Occipital lobe (tissue), 2 donors: Measurements from ENCODE around the gene PSME2. TPM values are rescaled to one million over a fixed set of nuclear protein-coding genes. Genes with fewer than 3 reads are reported as not detected.

Experiments used
- DNase-seq: peaks from one replicate; lab custom pipeline; 2025; lab: John Stamatoyannopoulos, UW
- total RNA-seq: library from RNA; depleted of rRNA; stranded (reverse); fragments of >200 nt; gene quantifications from one replicate; pipeline ENCODE4 v1.2.3, GENCODE V29; 2014

PSME2 gene
- total RNA-seq, 1 donor from 2014 or later, result 26.0 TPM

DNA sequence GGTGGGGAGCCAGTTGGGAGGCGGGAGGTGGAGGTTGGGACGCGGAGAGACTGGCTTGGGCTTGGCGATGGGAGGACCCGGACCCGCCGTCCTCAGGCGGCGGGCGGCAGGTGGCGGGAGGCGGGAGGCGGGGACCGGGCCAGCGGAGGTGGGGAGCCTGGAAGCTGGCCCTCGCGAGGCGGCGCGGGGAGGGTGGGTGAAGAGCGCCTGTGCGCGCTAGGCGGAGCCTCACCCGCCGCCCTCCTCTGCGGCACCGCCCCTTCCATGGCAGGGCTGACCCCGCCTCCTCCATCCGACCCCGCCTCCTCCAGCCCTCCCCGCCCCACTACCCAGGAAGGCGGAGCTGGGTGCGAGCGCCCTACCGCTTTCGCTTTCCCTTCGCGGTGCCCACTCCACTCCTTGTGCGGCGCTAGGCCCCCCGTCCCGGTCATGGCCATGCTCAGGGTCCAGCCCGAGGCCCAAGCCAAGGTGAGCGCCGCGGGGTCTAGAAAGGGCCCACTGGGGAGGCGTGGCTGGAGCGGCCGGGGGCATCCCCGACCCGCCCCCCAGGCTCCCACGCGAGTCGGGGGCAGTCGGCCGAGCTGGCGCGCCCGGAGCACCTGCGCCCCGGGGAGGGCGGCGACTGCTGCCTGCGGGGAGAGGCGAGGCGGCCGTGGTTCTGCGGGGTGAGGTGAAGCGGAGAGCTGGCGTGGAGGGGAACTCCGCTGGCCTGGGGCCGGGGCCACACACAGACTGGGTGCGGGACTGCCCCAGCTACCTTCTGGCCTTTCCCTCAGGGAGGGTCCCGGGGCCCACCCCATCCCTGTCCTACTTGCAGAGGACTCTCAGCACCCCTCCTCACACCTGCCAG, 10.4 kb downstream of the PSME2 start, which contains the start of gene PSME1:
PSME1 (plus strand) TSS at position 361 of the 850 bp plus-strand sequence; CDS start at position 430, 69 bp downstream.
- peak; percentile 91 for DNase-seq

DNA sequence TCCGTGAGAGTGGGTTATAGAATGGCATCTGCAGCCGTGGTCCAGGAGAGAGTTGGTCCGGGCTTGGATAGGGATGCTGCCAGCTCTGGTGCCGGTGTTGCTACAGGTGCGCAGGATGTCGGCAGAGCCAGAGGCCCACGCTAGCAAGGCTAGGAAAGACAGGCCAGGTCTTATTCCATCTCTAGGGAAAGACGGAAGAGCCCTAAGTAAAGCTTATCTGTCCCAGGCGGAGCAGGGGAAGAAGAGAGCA, 10.9 kb downstream of the PSME2 start:
- DNase-seq, result no peak

DNA sequence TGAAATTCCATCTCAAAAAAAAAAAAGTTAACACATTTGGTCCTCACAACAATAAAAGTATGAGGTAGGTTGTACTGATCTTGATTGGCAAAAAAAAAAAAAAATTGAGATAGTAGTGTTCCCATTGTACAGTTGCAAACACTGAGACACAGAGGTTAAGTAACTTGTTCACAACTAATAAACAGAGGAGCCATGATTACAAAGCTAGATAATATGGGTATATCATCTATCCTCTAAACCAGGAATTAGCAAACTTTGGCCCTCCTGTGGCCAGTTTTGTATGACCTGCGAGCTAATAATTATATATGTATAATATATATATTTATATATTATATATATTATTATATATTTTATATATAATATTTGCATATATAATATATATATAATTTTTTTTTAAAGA, 12.7 kb downstream of the PSME2 start:
- no peak for DNase-seq

DNA sequence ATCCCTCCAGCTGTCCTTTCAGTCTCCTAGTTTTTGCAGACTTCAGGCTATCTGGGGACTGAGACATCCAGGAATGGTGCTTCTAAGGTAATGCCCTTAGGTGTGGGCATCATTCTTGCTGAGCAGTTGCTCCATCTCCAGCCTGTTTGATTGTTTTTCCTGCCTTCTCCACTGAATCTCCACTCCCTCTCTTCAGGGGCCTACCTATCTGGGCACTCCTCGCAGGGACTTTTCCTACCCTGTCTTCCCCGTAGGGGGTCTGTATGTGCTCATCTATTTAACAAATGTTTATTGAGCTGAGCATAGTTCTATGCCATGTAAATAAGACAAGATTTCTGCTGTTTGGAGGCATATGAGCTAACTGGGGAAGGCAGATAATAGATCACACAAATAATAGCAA, 13.4 kb downstream of the PSME2 start:
- DNase-seq, result no peak

DNA sequence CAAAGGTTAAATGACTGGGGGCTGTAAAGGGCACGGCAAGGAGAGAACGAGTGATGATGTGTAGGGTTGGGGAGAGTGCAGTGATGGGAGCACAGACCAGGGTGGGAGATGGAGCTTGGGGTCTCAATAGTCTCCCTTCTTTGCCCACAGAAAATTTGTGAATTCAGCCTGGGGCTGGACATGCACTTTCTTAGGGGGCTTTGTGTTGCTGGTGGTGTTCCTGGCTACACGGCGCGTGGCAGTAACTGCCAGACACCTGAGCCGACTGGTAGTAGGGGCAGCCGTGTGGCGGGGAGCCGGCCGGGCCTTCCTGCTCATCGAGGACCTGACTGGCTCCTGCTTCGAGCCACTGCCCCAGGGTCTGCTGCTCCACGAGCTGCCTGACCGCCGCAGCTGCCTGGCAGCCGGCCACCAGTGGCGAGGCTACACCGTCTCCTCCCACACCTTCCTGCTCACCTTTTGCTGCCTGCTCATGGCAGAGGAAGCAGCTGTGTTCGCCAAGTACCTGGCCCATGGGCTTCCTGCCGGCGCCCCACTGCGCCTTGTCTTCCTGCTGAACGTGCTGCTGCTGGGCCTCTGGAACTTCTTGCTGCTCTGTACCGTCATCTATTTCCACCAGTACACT, 14.2 kb downstream of the PSME2 start:
- no peak for DNase-seq

DNA sequence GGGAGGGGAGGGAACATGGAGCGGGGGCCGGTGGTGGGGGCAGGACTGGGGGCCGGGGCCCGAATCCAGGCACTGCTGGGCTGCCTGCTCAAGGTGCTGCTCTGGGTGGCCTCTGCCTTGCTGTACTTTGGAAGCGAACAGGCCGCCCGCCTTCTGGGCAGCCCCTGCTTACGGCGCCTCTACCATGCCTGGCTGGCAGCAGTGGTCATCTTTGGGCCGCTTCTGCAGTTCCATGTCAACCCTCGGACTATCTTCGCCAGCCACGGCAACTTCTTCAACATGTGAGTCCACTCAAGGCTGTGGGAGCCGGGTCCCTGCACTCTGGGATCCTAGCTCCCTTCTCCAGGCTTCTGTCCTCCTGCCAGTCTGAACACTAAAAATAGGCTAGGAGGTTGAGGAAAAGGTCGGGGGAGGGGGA, 14.9 kb downstream of the PSME2 start:
- DNase-seq, result no peak

DNA sequence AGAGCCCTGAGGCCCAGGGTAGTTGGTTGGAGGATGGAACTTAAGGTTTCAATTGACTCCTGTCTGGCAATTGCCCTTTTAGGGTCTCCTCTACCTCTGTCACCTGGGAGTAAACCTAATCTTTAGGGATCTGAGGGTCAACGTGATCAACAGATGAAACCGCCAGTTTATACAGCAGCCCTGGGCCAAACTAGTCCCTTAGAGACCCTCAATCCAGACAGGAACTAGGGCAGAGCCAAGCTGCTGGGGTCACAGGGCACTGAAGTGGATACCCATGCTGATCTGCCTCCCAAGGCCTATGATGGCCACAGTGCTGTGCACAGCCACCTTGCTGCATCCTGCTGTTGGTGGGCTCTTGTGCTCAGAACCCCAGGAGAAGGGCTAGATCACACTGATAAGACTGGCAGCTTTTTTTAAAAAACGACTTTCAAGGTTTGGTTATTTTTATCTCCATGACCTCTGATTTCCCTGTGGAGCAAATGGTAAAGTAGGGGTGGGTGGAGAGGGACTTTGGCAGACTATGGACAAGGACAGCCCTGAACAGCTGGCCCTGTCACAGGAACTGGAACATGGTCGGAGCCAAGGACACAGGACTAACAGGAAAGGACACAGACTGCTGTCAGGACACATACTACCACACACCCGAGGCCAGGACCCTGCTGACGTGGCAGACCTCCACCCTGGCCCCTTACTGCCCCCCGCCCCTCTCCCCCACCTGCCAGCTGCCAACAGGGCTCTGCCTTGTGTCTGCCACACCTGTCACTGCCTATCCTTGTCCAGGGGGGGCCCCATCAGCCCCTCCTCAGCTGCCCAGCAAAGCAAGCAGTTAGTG, 15.5 kb downstream of the PSME2 start:
- DNase-seq, result no peak

DNA sequence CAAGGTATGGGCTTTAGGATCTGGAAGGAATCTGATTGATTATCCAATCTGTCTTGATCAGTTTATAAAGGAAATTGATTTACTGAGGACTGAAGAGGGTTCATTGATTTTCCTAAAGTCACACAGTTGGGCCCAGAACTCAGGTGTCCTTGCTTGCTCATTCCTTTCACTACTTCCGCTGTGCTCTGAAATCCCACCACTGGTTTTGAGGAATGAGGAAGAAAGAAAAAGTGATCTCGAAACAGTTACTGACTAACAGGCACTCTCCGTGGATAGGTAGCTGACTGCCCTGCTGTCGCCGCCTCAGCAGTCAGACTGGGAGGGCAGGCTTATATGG, 16.1 kb downstream of the PSME2 start, which contains the start of gene FITM1:
FITM1 (plus strand) TSS at position 280 of the 337 bp plus-strand sequence. CDS start 905 bp downstream, outside the sequence.
- DNase-seq, result no peak

DNA sequence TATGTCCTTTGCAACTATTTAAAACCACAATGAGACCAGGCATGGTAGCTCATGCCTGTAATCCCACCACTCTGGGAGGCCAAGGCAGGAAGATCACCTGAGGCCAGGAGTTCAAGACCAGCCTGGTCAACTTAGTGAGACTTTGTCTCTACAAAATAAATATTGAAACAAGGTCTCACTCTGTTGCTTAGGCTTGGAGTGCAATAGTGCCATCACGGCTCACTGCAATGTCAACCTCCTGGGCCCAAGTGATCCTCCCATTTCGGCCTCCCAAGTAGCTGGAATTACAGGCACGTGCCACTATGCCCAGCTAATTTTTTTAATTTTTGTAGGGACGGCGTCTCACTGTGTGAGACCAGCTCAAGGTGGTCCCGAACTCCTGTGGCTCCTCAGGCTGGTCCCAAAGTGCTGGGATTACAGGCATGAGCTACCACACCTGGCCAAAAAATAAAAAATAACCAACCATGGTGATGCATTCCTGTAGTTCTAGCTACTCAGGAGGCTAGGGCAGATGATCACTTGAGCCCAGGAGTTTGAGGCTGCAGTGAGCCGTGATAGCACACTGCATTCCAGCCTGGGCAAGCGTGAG, 16.9 kb downstream of the PSME2 start:
- DNase-seq, result no peak

DNA sequence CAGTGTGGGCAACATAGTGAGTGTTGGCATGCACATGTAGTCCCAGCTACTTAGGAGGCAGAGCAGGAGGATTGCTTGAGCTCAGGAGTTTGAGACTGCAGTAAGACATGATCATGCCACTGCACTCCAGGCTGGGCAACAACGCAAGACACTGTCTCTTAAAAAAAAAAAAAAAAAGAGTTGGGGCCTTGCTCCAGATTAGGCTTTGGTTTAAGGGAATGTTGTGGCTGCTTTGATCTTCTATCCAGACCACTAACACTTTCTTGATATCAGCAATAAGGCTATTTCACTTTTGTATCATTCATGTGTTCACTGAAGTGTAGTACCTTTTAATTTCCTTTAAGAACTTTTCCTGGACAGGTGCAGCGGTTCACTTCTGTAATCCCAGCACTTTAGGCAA, 18.7 kb downstream of the PSME2 start:
- DNase-seq, result no peak

DNA sequence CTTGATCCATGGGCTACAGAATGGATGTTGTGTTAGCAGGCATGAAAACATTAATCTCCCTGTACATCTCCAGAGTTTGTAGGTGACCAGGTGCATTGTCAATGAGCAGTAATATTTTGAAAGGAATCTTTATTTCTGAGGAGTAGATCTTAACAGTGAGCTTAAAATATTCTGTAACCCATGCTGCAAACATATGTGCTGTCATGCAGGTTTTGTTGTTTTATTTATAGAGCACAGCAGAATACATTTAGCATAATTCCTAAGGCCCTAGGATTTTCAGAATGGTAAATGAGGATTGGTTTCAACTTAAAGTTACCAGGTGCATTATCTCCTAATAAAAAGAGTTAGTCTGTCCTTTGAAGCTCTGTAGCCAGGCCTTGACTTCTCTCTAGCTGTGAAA, 19.5 kb downstream of the PSME2 start:
- DNase-seq, result no peak

DNA sequence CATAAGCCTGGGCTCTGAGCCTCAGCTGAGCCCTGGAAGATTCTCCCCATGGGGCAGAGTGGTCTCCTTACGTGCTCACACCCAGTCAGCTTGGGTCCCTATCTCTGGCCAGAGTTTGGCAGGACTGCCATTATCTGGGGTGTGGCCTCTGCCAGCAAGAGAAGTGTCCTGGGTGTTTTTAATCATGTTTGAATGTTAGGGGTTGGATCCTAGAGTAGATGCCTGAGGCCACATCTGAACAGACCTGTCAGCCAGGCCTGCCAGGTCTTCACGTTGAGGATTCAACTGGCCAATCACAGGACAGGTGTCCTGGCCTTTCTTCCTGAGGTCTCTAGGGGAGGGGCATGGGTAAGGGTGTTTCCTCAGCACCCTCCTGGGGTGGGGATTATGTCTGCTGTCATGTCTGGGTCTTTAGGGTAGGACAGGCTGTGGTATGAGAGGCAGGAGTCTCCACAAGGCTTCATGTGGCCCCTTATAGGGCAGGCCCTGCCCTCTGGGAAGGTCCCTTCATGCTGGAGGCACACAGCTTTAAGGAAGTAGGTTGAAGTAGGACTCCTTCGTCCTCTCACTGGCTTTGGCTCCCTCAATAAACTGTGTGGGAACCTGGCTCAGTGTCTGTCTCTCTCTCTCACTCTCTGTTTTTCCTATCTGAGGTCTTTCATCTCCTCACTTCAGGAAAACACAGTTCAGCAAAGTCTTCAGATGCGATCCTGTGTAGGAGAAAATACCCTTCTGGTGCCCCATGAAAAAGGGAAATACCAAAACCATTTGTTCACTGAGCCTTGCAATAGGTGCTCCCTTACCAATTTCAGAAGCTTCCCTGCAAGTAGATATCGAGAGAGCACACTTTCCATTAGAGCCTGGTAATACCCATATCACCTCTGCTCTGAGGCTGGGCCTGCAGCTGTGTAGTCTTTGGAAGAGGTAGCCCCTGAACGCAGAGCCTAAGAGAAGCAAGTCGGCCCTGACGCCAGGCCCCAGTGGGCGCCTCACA, 22.7 kb downstream of the PSME2 start:
- no peak for DNase-seq

DNA sequence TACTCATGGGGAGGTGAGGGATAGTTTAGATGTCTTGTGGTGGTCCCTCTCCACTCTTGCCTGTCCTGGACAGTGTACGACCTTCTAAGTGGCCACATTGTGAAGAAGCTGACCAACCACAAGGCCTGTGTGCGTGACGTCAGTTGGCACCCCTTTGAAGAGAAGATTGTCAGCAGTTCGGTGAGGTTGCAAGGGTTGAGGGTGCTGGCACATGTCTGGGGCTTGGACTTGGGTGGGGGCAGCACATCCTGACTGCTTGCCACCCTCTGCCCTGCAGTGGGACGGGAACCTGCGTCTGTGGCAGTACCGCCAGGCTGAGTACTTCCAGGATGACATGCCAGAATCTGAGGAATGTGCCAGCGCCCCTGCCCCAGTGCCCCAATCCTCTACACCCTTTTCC, 23.5 kb downstream of the PSME2 start:
- no peak for DNase-seq

DNA sequence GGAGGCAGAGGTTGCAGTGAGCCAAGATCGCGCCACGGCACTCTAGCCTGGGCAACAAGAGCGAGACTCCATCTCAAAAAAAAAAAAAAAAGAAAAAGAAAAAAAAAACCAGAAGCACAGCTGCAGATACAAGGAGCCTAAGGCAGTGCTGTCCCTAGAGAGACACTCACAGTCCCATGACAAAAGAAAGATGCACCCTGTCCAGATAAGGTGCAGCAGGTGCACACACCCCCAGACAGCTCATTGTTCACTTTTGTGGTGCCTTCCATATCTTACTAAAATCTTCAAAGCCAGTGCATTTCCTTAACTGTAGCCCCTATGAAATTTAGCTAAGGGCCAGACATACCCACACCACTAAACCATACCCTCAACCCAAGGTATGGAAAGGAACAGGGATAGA, 24.0 kb downstream of the PSME2 start:
- DNase-seq, result no peak

DNA sequence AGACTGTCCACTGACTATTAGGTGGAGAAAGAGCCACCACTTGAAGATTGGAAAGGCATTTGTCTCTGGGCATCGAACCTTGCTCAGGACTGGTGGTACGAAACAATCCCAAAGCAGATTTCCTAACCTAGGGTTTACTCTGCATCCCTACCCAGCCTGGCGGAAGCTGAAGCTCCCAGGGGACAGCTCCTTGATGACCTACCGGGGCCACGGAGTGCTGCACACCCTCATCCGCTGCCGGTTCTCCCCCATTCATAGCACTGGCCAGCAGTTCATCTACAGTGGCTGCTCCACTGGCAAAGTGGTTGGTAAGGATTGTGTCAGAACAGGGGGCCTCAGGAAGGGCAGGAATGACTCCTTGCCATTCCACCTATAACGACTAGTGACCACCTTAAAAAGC, 25.2 kb downstream of the PSME2 start:
- DNase-seq, result no peak

DNA sequence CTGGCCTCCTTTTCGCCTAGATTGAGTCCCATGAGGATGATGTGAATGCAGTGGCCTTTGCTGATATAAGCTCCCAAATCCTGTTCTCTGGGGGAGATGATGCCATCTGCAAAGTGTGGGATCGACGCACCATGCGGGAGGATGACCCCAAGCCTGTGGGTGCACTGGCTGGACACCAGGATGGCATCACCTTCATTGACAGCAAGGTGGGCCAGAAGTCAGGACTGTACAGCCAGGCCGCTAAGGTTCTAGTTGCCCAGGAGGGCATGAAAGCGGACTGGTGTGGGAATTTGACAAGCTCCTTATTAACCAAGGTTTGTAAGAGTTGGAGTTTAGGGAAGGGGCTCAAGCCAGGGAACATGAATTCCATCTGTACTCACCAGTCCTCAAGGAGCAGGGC, 26.7 kb downstream of the PSME2 start:
- no peak for DNase-seq

DNA sequence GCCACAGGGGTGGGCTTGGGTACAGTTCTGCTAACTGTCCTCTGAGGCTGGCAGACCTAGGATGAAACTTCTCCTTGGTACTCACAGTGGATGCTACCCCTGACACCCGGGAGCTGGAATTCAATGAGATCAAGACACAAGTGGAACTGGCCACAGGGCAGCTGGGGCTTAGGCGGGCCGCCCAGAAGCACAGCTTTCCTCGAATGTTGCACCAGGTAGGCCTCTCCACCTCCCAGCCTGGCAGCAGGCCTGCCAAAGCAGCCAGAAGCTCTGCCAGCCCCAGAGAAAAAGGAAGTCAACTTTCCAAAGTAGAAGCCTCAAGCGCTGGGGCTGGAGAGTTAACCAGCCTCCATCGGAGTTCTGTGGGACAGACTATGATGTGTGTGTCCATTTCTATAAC, 29.2 kb downstream of the PSME2 start:
- no peak for DNase-seq

DNA sequence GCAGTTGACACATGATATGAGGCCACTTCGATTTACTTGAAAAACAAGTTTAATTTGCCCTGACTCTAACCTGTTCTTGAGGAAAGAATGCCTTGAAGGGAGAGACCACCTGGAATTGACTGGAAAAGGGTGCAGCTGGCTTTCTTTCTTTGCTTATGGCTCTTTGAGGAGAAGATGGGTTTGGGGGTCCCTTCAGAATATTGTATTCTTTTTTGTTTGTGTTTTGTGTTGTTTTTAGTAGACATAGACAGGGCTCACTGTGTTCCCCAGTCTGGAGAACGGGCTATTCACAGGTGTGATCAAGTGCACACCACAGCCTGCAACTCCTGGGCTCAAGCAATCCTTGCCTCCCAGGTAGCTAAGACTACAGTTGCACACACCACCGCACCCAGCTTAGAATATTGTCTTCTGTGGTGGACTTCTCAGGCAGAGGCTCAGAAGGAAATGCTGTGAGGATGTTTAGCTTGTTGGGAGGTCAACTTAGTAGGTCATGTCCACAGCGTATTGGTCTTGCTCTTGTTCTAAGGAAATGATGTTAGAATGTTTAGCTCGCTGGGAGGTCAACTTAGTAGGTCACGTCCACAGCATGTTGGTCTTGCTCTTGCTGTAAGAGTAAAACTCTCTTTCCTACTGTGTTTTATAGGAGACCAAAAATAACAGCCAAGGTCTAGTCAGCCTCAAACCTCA, 30.1 kb downstream of the PSME2 start:
- DNase-seq, result no peak

DNA sequence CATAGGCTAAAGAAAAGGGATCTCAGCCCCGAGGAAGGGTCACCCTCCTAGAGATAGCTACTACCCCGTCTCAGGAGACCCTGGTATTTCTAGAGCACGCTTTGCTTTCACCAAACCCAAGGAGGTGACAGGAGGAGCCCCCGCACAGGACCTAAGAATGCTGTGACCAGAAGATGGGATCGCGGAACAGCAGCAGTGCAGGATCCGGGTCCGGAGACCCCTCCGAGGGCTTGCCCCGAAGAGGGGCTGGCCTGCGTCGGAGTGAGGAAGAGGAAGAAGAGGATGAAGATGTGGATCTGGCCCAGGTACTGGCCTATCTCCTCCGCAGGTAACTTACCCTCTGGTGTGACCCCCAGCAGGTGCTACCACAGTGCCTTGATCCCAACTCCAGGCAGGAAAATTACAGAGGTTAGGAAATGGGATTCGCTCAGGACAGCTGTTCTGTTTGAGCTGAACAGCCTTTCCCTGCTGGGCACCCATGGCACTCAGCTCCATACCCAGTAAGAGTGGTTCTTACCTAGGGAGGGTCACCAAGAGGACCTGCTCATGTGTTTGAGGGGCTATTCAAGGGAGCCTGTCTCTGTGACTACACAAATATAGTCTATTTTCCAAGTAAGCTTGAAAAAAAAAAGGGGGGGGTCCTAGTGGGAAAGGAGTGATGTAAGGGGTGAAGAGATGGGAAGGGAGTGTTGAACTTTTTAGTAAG, 30.8 kb downstream of the PSME2 start:
- no peak for DNase-seq
